GM18873 (cell line): Measurements from ENCODE around the gene MGP.

Experiments used
- ATAC-seq: cut with Tn5 transposase; IDR thresholded peaks from one replicate; pipeline ENCODE4 v1.9.1; 2021; ENCODE audit warnings: mild to moderate bottlenecking, moderate library complexity, moderate number of reproducible peaks; ENCODE audit not compliant: unreplicated experiment, low FRiP score

Gene MGP

DNA sequence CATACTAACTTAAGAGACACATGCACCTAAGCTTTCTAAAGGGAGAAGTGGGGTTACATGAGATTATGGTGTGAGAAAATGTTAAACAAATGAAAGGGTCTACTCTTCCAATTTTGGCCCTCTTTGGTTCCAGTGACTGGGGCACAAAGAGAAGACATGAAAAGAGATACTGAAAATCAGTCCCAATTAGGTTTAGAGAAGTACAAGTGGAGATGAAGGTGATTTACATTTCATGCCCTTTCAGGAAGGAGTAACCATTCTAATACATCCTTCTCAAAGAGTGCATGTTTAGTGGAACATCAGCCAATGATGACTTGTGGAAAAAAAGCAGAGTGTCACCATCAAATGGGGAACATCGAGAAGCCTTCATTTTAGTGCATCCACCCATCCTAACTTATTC lies 14.4 kb downstream of the MGP start:
- no peak for ATAC-seq

GRCh38 chr12:14868916-14869506 lies 16.6 kb downstream of the MGP start:
- no peak for ATAC-seq

GRCh38 chr12:14860490-14860889 lies 25.2 kb downstream of the MGP start:
- ATAC-seq, result no peak

GRCh38 chr12:14858513-14858912 lies 27.1 kb downstream of the MGP start:
- no peak for ATAC-seq

GRCh38 chr12:14854586-14855183 lies 31.0 kb downstream of the MGP start:
- ATAC-seq, result no peak

DNA sequence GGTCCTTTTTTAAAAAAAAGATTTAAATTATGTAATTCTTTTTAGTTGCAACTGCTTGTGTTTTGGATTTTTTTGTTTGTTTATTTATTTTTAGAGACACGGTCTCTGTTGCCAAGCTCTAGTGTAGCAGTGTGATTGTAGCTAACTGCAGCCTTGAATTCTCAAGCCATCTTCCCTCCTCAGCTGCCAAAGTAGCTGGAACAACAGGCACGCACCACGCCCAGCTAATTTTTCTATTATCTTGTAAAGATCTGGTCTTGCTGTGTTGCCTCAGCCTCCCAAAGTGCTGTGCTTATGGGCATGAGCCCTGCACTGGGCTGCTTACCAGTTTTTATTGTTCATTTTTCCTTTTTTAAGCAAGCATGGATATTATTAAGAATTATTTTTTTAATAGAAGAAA lies 31.7 kb downstream of the MGP start:
- no peak for ATAC-seq

DNA sequence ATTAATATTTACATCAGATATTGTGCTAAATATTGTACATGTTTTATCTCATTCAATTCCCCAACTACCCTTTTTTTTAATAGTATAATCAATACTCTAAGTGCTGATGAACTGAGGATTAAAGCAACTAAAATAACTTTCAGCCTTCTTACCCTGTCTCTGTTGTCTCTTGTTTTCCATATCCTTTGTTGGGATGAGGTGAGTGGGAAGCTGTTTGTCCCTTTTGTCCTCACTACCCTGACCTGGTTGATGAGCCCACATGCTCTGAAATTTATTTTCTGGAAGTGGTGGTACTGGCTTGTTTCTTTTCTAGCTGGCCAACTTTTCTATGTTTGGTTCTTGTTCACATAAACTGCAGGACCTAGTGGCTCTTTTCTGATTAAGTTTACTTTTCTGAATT lies 32.8 kb downstream of the MGP start:
- no peak for ATAC-seq

DNA sequence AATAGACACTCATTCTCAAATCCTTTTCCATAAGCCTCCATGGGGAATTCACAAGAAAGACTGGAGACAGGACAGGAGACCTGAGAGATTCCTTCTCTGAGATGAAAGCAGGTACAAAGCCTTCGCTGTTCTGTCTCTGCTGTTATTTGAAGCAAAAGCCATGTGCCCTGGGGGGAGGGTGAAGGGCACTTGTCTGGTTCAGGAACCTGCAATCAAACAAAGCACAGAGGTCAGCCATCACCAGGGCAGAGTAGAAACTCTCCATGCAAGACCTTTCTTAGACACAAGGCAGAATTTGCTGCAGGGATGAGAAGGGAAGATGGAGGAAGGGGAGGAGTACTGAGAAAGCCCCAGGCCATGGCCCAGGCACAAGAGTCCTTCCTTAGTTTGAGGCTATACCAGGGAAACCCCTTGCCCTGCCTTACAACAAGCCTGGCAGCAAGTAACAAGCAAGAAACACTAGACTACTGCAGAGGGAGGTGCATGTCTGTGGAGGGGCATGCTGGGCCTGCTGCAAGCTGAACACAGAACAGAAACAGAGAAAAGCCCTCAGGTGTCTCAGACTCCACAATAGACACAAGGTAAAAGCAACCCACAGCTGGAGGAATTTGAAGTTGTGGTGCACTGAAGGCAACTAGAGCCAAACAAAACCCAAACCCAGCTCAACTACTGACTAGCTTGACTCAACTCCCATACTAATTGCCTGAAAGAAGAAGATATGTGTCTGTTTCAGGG lies 34.6 kb downstream of the MGP start:
- ATAC-seq, result peak; percentile 55

DNA sequence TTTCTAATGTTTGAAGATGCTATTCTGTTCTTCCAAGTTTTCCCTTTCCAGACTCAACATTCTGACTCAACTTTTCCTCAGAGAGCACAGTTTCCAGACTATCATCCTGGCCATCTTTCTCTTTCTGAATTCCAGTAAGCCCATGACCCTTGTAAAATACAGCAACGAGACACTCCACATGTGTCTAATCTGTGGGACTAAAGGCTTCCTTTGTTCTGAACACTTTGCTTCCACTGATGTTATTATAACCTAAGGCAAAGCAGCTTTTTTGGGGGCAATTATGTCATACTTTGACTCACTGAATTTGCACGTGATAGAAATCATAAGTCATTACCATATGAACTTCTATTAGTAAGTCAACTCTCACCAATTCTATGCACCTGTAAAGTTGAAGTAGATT lies 36.0 kb downstream of the MGP start:
- no peak for ATAC-seq

DNA sequence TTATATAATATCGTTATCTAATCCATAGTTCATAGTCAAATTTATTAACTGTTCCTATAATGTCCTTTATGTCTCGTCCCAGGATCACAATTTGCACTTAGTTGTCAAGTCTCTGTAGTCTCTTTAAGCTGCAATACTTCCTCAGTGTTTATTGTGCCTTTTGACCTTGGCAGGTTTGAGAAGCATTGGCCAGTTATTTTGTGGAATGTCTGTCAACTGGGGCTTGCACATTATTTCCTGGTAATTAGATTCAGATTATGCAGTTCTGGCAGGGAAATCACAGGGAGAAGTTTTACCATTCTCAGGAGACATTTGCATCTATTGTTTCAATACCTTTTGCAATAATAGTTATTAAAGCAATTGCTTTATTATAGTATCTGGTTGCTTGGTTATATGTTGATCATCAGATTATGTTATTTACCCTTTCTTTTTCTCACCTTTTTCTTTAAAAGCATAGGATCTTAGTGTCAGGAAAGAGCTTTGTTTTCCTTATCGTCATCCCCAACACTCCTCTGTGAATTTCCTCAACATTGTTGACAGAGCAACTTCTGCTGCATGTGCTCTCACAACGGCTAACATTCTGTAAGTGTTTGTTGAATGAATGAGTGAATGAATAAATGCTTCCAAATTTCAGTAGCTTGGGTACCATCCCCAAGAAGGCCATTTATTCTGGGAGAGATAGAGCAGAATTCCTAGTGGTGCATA lies 38.6 kb downstream of the MGP start:
- no peak for ATAC-seq

- ATAC-seq, result no peak
Measured at GRCh38 chr12:14846042-14846587, 39.5 kb downstream of the MGP start.

GRCh38 chr12:14845350-14845750 lies 40.3 kb downstream of the MGP start:
- no peak for ATAC-seq

DNA sequence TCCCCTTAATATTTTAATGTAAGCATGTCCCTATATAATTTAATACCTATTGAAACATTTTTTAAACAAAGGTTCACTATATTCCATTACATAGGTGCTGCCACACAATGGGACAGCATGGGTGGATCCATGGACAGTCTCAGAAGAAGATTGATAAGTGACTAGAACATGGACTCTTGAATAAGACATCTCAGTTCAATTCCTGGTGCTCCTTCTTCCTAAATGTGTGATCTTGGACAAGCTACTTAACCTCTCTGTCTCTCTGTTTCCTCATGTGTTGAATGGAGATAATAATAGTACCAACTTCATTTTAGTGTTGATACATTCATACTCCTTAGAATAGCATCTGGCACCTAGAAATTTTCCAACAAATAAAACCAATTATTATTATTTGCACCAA lies 41.3 kb downstream of the MGP start:
- ATAC-seq, result no peak

DNA sequence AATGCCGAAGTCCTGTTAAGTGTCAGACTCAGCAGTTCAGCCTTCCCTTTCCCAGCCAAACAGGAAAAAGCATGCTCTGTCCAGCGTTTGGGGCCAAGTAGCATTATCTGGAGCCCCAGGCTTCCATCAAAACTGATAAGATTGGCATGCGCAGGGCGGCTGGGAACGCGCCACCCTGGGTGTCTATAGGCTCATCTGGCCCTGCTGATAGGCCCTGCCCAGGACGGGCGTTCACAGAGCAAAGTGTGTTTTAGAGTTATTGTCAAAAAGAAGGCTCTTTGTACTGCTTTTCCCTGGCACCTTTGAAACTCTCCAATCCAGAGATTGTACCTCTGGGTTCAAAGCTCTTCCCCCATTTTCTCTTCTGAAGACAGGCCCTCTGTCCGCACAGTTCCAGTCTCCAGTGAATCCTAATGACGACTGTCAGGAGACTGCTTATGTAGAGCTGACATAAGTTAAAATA lies 42.2 kb downstream of the MGP start, which contains the start of gene ART4:
Gene ART4 (minus strand): TSS at position 102 of the 463 bp plus-strand sequence. CDS start 413 bp downstream, outside the sequence.
- no peak for ATAC-seq

GRCh38 chr12:14842315-14842714 lies 43.3 kb downstream of the MGP start:
- no peak for ATAC-seq

GRCh38 chr12:14841761-14842160 lies 43.9 kb downstream of the MGP start:
- ATAC-seq, result no peak

- ATAC-seq, result no peak
Measured at GRCh38 chr12:14840616-14841015, 45.0 kb downstream of the MGP start.

- no peak for ATAC-seq
Measured at GRCh38 chr12:14839262-14839661, 46.4 kb downstream of the MGP start.

GRCh38 chr12:14836336-14837210 lies 49.1 kb downstream of the MGP start:
- no peak for ATAC-seq

DNA sequence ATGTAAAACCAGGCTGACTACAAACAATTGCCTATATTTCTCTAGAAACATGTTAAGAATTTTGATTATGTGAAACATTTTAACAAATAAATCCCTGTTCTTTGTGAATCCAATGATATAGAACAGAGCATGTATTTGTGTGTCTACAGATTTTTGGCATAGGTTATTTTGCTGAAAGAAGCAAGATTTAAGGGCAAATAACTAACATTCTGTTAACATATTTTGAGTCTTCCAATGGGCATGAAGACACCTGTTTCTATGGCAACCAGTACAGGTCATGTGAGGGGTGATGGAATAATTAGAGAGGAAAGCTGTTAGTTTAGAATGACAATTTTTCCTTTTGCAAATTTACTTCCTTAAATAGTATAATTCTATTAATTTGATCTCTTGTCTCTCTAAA lies 51.1 kb downstream of the MGP start:
- ATAC-seq, result no peak
